IMR-90 (cell line): ENCODE data around the gene CD99L2. TPM values are rescaled to one million over a fixed set of nuclear protein-coding genes. Genes with fewer than 3 reads are reported as not detected.
A peak's percentile ranks its signal among the peaks of the same experiment; 100 is the strongest.

Experiments used
- ATAC-seq: fragments of 200-7000 bp; cut with Tn5 transposase; 2 replicates; pipeline ENCODE4 v1.9.1; 2020; ENCODE audit warnings: low read depth, mild to moderate bottlenecking, moderate library complexity
- BruUV-seq: library from RNA; stranded (reverse); fragments of 400-500 nt; replicated peaks from 2 replicates; lab custom pipeline; 2021; lab: Mats Ljungman, UMichigan
- CTCF ChIA-PET: fragments of 300-600 bp; formaldehyde crosslinking; extraction: SDS; loops from one replicate; lab custom pipeline; 2021; ENCODE audit warnings: antibody characterized with exemption; lab: Yijun Ruan, JAX
- POLR2A ChIA-PET: fragments of 300-600 bp; sonication (Branson Sonifier 250); formaldehyde crosslinking; loops from one replicate; lab custom pipeline; 2022; ENCODE audit warnings: antibody characterized with exemption; ENCODE audit not compliant: unreplicated experiment; lab: Charles Lee
- DNase-seq: peaks from one replicate; pipeline ENCODE4 v3.0.0; 2013
- H2AFZ ChIP-seq: replicated peaks from 2 replicates; pipeline ENCODE3; 2013; ENCODE audit warnings: low read length, mild to moderate bottlenecking; ENCODE audit not compliant: poor library complexity
- H2AK5ac ChIP-seq: 2 replicates; pipeline ENCODE4 v1.6.1; 2013; ENCODE audit warnings: low read depth, low read length, inconsistent platforms
- H2AK9ac ChIP-seq: replicated peaks from 2 replicates; pipeline ENCODE3; 2013; ENCODE audit warnings: mild to moderate bottlenecking, low read depth, low read length, moderate library complexity; ENCODE audit not compliant: poor library complexity
- H2BK120ac ChIP-seq: 2 replicates; pipeline ENCODE4 v1.6.1; 2013; ENCODE audit warnings: low read depth, low read length, inconsistent platforms
- H2BK15ac ChIP-seq: 3 replicates; pipeline ENCODE4 v1.6.1; 2013; ENCODE audit warnings: low read depth, low read length, inconsistent platforms
- H2BK20ac ChIP-seq: 2 replicates; pipeline ENCODE4 v1.6.1; 2013; ENCODE audit warnings: low read depth, mild to moderate bottlenecking, inconsistent platforms, low read length, moderate library complexity
- H2BK5ac ChIP-seq: 2 replicates; pipeline ENCODE4 v1.6.1; 2013; ENCODE audit warnings: mild to moderate bottlenecking, low read depth, low read length, inconsistent platforms; ENCODE audit not compliant: poor library complexity, severe bottlenecking
- H3K14ac ChIP-seq: replicated peaks from 2 replicates; pipeline ENCODE4 v1.6.1; 2013; ENCODE audit warnings: low read depth, low read length, inconsistent platforms
- H3K18ac ChIP-seq: 2 replicates; pipeline ENCODE4 v1.6.1; 2013; ENCODE audit warnings: low read depth, low read length, control low read depth
- H3K23ac ChIP-seq: 2 replicates; pipeline ENCODE4 v1.6.1; 2013; ENCODE audit warnings: low read depth, low read length, inconsistent platforms
- H3K27ac ChIP-seq: 2 replicates; pipeline ENCODE4 v1.5.1; 2013; ENCODE audit warnings: mild to moderate bottlenecking, control low read depth, low read length; ENCODE audit not compliant: insufficient read depth
- H3K27me3 ChIP-seq: 2 replicates; pipeline ENCODE4 v1.6.1; 2013; ENCODE audit warnings: low read length; ENCODE audit not compliant: control insufficient read depth, insufficient read depth
- H3K36me3 ChIP-seq: 2 replicates; pipeline ENCODE4 v1.6.1; 2013; ENCODE audit warnings: low read length, mixed read lengths; ENCODE audit not compliant: control insufficient read depth, insufficient read depth
- H3K4ac ChIP-seq: 2 replicates; pipeline ENCODE4 v1.6.1; 2013; ENCODE audit warnings: low read depth, low read length, inconsistent platforms
- H3K4me1 ChIP-seq: 2 replicates; pipeline ENCODE4 v1.6.1; 2013; ENCODE audit warnings: low read length, mixed read lengths; ENCODE audit not compliant: control insufficient read depth, insufficient read depth
- H3K4me2 ChIP-seq: 2 replicates; pipeline ENCODE4 v1.6.1; 2013; ENCODE audit warnings: low read depth, mild to moderate bottlenecking, control low read depth, low read length, moderate library complexity
- H3K4me3 ChIP-seq: 2 replicates; pipeline ENCODE4 v1.5.1; 2013; ENCODE audit warnings: low read depth, mild to moderate bottlenecking, control low read depth, low read length, moderate library complexity; ENCODE audit not compliant: insufficient read depth
- H3K56ac ChIP-seq: 2 replicates; pipeline ENCODE4 v1.6.1; 2013; ENCODE audit warnings: low read length, inconsistent platforms; ENCODE audit not compliant: insufficient read depth; ENCODE audit errors: extremely low read depth
- H3K79me1 ChIP-seq, 2 experiments: 2 replicates each; pipeline ENCODE4 v1.6.1; 2013; ENCODE audit warnings: low read length in 2 of 2, inconsistent platforms in 1 of 2, low read depth in 1 of 2
- H3K9ac ChIP-seq: 2 replicates; pipeline ENCODE4 v1.6.1; 2013; ENCODE audit warnings: low read depth, low read length, control low read depth
- H3K9me1 ChIP-seq: 2 replicates; pipeline ENCODE4 v1.6.1; 2013; ENCODE audit warnings: low read length, inconsistent platforms; ENCODE audit not compliant: insufficient read depth
- H3K9me3 ChIP-seq: 2 replicates; pipeline ENCODE4 v1.6.1; 2013; ENCODE audit warnings: low read length; ENCODE audit not compliant: control insufficient read depth, insufficient read depth
- H4K20me1 ChIP-seq: 2 replicates; pipeline ENCODE4 v1.6.1; 2013; ENCODE audit warnings: low read length, inconsistent platforms; ENCODE audit not compliant: insufficient read depth
- H4K5ac ChIP-seq: 2 replicates; pipeline ENCODE4 v1.6.1; 2013; ENCODE audit warnings: mild to moderate bottlenecking, low read depth, low read length, control low read depth
- H4K8ac ChIP-seq, 2 experiments: 2 replicates each; pipeline ENCODE4 v1.6.1; 2013; ENCODE audit warnings: low read depth in 2 of 2, low read length in 2 of 2, control low read depth in 1 of 2, inconsistent platforms in 1 of 2
- H4K91ac ChIP-seq: 2 replicates; pipeline ENCODE4 v1.6.1; 2013; ENCODE audit warnings: low read depth, low read length, inconsistent platforms; ENCODE audit not compliant: insufficient read depth
- BHLHE40 ChIP-seq: fragments of 150-350 bp; IDR thresholded peaks from 2 replicates; pipeline ENCODE4 v1.6.1; 2016; ENCODE audit warnings: mild to moderate bottlenecking, low read depth, low read length
- CEBPB ChIP-seq: IDR thresholded peaks from 2 replicates; pipeline ENCODE4 v1.6.1; 2012; ENCODE audit warnings: low read depth, low read length, improper control_type of control experiment
- CHD1 ChIP-seq: IDR thresholded peaks from 2 replicates; pipeline ENCODE4 v1.6.1; 2012; ENCODE audit warnings: low read depth, low read length, improper control_type of control experiment
- MAZ ChIP-seq: IDR thresholded peaks from 2 replicates; pipeline ENCODE4 v1.6.1; 2012; ENCODE audit warnings: low read depth, mild to moderate bottlenecking, low read length, improper control_type of control experiment, moderate library complexity, borderline replicate concordance
- NFE2L2 ChIP-seq: fragments of 150-350 bp; IDR thresholded peaks from 2 replicates; pipeline ENCODE4 v1.6.1; 2016; ENCODE audit warnings: low read depth, mild to moderate bottlenecking, low read length
- POLR2A ChIP-seq: IDR thresholded peaks from 2 replicates; pipeline ENCODE4 v1.6.1; 2012; ENCODE audit warnings: mild to moderate bottlenecking, low read depth, low read length
- RAD21 ChIP-seq: IDR thresholded peaks from 2 replicates; pipeline ENCODE4 v1.6.1; 2012; ENCODE audit warnings: low read length, improper control_type of control experiment
- RFX5 ChIP-seq: IDR thresholded peaks from 2 replicates; pipeline ENCODE4 v1.8.0; 2012; ENCODE audit warnings: low read depth, mild to moderate bottlenecking, low read length, moderate library complexity
- SMC3 ChIP-seq: fragments of 150-350 bp; IDR thresholded peaks from 2 replicates; pipeline ENCODE4 v1.6.1; 2016; ENCODE audit warnings: low read depth, mild to moderate bottlenecking, antibody characterized with exemption, low read length, moderate library complexity
- WGBS, 2 experiments: methylation state at CpG; one replicate each; pipeline versions ENCODE4 v1.1.5 to v1.1.7; 2013; ENCODE audit warnings: missing lambda C conversion rate in 2 of 2; ENCODE audit not compliant: insufficient read length in 1 of 2; ENCODE audit errors: extremely low coverage in 2 of 2; 5-methylcytosine and 5-hydroxymethylcytosine counted together
- dilution Hi-C: fragments of 300-500 bp; cut with HindIII; formaldehyde crosslinking; loops from one replicate; pipeline ENCODE4 v1.14.3; 2018; ENCODE audit warnings: low sequenced_read_pairs; ENCODE audit not compliant: unreplicated experiment
- in situ Hi-C: fragments of 300-500 bp; cut with MboI; formaldehyde crosslinking; loops from 3 replicates; pipeline ENCODE4 v1.14.3; 2019; ENCODE audit warnings: low sequenced_read_pairs, inconsistent platforms, mixed read lengths
- intact Hi-C: fragments of 100-400 bp; cut with micrococcal nuclease; formaldehyde crosslinking; loops from 2 replicates; pipeline ENCODE4 v1.10.0; 2022
- polyA plus RNA-seq, 3 experiments: library from polyadenylated mRNA; depleted of rRNA; stranded (reverse); fragments of >200 nt; gene quantifications; 2 replicates each; pipeline ENCODE4 v1.2.3, GENCODE V29; 2012; ENCODE audit warnings: low replicate concordance in 1 of 3
- total RNA-seq: library from RNA; depleted of rRNA; stranded (reverse); fragments of >200 nt; gene quantifications from 2 replicates; pipeline ENCODE4 v1.2.3, GENCODE V29; 2012
- TF ChIP-seq, protein P1 (sequence below): fragments of 150-350 bp; IDR thresholded peaks from 2 replicates; pipeline ENCODE4 v1.6.1; 2016; ENCODE audit warnings: low read depth, mild to moderate bottlenecking, low read length, moderate library complexity, borderline replicate concordance
- TF ChIP-seq, protein P2 (sequence below): conservative IDR thresholded peaks from 2 replicates; pipeline ENCODE4 v1.5.1; 2012; ENCODE audit warnings: mild to moderate bottlenecking, low read depth, low read length, improper control_type of control experiment
- TF ChIP-seq, protein P3 (sequence below): fragments of 150-350 bp; IDR thresholded peaks from 2 replicates; pipeline ENCODE4 v1.6.1; 2017; ENCODE audit warnings: mild to moderate bottlenecking, antibody characterized with exemption, low read length, low read depth

CD99L2 gene
- total and polyA plus RNA-seq, 2 of the 4 experiments (the other 2 are of a cell fraction) = 17.4 to 41.4 TPM

DNA sequence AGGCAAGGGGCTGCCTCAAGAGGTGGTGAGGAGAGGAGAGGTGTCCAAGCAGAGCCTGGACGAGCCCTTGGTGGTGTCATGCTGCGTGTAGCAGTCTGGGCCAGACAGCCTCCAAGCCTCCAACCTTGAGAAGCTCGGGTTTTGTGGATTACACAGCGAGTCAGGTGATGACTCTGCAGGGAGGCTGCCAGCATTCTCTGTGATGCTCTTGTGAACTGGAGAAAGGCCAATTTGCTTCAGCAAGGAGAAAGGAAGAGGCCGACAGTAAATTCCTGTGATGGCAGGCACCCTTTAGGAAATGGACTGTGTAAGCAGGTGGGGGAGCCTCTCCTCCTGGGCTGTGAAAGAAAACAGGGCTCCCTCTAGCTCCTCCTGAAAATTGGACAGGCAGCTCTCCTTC, 36.0 kb upstream of the CD99L2 start:
- Histone ChIP-seq H2BK15ac (no peak overlapping the region), H3K79me1 (no peaks in the 10 kb centered on the region), H3K9me1 (no peaks in the 10 kb centered on the region), H2AK9ac (no peak overlapping the region), H2BK20ac (no peak overlapping the region), H3K4me2 (no peak overlapping the region), H3K4me1 (no peaks in the 10 kb centered on the region), H2AK5ac (no peak overlapping the region), H2BK120ac (no peak overlapping the region), H4K5ac (no peak overlapping the region), H3K4me3 (no peak overlapping the region), H3K23ac (no peak overlapping the region), H3K27me3 (no peaks in the 10 kb centered on the region; the same call in 1 of the 2 replicates), H3K9me3 (peaks cover 2% of the 10 kb centered on the region; the same call in 1 of the 2 replicates), H3K27ac (no peak overlapping the region), H3K9ac (no peak overlapping the region), H4K91ac (no peak overlapping the region), H3K14ac (no peak overlapping the region), H3K56ac (no peak overlapping the region), H2AFZ (no peak overlapping the region), H4K8ac (no peak overlapping the region), H2BK5ac (no peak overlapping the region), H3K36me3 (no peaks in the 10 kb centered on the region), H4K20me1 (no peaks in the 10 kb centered on the region), H3K4ac (no peak overlapping the region), H3K18ac (no peak overlapping the region)
- ATAC-seq = peak; percentile 25
- ChIA-PET POLR2A (no interaction called here), CTCF (no interaction called here)
- in situ Hi-C loops = no loop called here
- 6% methylated on average over 3 of the region's 5 CpGs; no CpG with 5 or more reads in 1 of the 2 experiments for WGBS, 2 experiments
- TF ChIP-seq CEBPB (no peak), SMC3 (no peak), NFE2L2 (no peak), RFX5 (no peak), MAZ (no peak), POLR2A (no peak), CHD1 (no peak), BHLHE40 (no peak), RAD21 (no peak)
- TF ChIP-seq, protein P1, sequence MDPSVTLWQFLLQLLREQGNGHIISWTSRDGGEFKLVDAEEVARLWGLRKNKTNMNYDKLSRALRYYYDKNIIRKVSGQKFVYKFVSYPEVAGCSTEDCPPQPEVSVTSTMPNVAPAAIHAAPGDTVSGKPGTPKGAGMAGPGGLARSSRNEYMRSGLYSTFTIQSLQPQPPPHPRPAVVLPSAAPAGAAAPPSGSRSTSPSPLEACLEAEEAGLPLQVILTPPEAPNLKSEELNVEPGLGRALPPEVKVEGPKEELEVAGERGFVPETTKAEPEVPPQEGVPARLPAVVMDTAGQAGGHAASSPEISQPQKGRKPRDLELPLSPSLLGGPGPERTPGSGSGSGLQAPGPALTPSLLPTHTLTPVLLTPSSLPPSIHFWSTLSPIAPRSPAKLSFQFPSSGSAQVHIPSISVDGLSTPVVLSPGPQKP = no peak
- TF ChIP-seq, protein P2, sequence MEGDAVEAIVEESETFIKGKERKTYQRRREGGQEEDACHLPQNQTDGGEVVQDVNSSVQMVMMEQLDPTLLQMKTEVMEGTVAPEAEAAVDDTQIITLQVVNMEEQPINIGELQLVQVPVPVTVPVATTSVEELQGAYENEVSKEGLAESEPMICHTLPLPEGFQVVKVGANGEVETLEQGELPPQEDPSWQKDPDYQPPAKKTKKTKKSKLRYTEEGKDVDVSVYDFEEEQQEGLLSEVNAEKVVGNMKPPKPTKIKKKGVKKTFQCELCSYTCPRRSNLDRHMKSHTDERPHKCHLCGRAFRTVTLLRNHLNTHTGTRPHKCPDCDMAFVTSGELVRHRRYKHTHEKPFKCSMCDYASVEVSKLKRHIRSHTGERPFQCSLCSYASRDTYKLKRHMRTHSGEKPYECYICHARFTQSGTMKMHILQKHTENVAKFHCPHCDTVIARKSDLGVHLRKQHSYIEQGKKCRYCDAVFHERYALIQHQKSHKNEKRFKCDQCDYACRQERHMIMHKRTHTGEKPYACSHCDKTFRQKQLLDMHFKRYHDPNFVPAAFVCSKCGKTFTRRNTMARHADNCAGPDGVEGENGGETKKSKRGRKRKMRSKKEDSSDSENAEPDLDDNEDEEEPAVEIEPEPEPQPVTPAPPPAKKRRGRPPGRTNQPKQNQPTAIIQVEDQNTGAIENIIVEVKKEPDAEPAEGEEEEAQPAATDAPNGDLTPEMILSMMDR = no peak
- TF ChIP-seq, protein P3, sequence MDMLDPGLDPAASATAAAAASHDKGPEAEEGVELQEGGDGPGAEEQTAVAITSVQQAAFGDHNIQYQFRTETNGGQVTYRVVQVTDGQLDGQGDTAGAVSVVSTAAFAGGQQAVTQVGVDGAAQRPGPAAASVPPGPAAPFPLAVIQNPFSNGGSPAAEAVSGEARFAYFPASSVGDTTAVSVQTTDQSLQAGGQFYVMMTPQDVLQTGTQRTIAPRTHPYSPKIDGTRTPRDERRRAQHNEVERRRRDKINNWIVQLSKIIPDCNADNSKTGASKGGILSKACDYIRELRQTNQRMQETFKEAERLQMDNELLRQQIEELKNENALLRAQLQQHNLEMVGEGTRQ = no peak; the same call in 1 of the 2 replicates
- DNase-seq = peak; percentile 66
- intact Hi-C loops = no loop called here
- no TSS peak for BruUV-seq
- dilution Hi-C loops = no loop called here
